ENCODE results near the gene PLIN5.
A peak's percentile ranks its signal among the peaks of the same experiment; 100 is the strongest.

DNA sequence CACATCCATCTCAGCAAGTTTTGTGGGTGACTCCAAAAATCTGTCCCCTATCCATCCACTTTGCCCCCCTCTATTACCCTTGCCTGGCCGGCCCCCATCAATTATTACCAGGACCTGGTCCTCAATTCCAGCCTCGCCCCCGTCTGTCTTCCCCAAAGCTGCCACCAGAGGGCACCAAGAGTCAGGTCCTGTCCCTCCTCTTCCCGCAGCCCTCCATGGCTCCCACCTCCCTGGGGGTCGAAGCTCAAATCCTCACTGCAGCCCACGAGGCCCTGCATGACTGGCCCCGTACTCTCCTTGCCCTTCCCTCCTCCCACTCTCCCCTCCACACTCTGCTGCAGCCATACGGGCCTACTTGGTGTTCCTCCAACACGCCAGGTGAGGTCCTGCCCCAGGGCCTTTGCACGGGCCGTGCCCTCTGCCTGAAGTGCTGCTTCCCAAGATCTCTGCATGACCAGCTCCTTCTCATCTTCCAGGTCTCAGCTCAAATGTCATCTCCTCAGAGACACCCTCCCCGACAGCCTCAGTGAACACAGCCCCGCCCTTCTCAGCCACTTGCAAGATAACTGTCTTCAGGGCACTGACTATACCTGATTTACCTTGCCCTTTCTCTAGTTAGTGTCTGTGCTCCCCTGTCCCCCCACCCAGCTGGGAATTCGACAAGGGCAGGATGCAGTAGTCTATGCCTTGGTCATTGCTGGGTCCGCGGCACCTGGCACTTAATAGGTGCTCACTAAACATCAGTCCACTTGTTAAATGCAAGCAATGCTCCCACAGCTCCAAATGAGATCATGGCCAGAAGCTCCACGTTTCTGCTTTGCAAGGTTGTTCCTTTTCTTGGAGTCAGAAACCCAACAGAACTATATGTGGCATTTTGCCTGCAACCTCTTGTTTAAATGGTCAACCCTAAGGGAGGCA, 41.3 kb upstream of the PLIN5 start:
- peak; percentile 54 to 79 (median 62) for TF ChIP-seq CTCF (IDR thresholded peaks at IDR 0.05)
- TF ChIP-seq POLR2A (IDR thresholded peaks at IDR 0.05), result no peak
- TF ChIP-seq EP300 (IDR thresholded peaks at IDR 0.05), result no peak

All from tibial nerve (tissue), 4 donors.